H9 (cell line): Measurements from ENCODE around the gene IQCK. TPM values are rescaled to one million over a fixed set of nuclear protein-coding genes. Genes with fewer than 3 reads are reported as not detected.

Experiments
- DNase-seq: peaks from one replicate; pipeline ENCODE4 v3.0.0-alpha.2; 2017
- H2AFZ ChIP-seq: one replicate; pipeline ENCODE4 v1.6.1; 2013; ENCODE audit warnings: mild to moderate bottlenecking, low read length, control low read depth, moderate library complexity
- H2AK5ac ChIP-seq: 2 replicates; pipeline ENCODE4 v1.6.1; 2013; ENCODE audit warnings: low read length, control low read depth, mixed read lengths; ENCODE audit not compliant: insufficient read length
- H2BK120ac ChIP-seq: one replicate; pipeline ENCODE4 v1.6.1; 2013; ENCODE audit warnings: low read depth, mild to moderate bottlenecking, low read length, control low read depth, inconsistent platforms; ENCODE audit not compliant: poor library complexity, severe bottlenecking
- H2BK12ac ChIP-seq: 2 replicates; pipeline ENCODE4 v1.6.1; 2013; ENCODE audit warnings: low read length, control low read depth, mixed read lengths, low read depth; ENCODE audit not compliant: insufficient read length
- H2BK15ac ChIP-seq: 2 replicates; pipeline ENCODE4 v1.6.1; 2013; ENCODE audit warnings: low read depth, low read length, control low read depth
- H2BK20ac ChIP-seq: one replicate; pipeline ENCODE4 v1.6.1; 2013; ENCODE audit warnings: low read depth, mild to moderate bottlenecking, low read length, control low read depth, inconsistent platforms; ENCODE audit not compliant: poor library complexity, severe bottlenecking
- H2BK5ac ChIP-seq: 2 replicates; pipeline ENCODE4 v1.6.1; 2013; ENCODE audit warnings: low read length, control low read depth, mixed read lengths; ENCODE audit not compliant: insufficient read length
- H3K14ac ChIP-seq: 2 replicates; pipeline ENCODE4 v1.6.1; 2013; ENCODE audit warnings: low read length, control low read depth; ENCODE audit not compliant: insufficient read depth
- H3K18ac ChIP-seq: 2 replicates; pipeline ENCODE4 v1.6.1; 2013; ENCODE audit warnings: low read depth, mild to moderate bottlenecking, mixed read lengths, low read length, control low read depth; ENCODE audit not compliant: insufficient read length
- H3K23ac ChIP-seq: 2 replicates; pipeline ENCODE4 v1.6.1; 2013; ENCODE audit warnings: low read length, control low read depth, mixed read lengths, low read depth; ENCODE audit not compliant: insufficient read length
- H3K23me2 ChIP-seq: 2 replicates; pipeline ENCODE4 v1.6.1; 2013; ENCODE audit warnings: low read depth, mild to moderate bottlenecking, mixed read lengths, low read length, control low read depth; ENCODE audit not compliant: insufficient read length, poor library complexity, severe bottlenecking
- H3K27ac ChIP-seq: 2 replicates; pipeline ENCODE4 v1.5.1; 2013; ENCODE audit warnings: low read length, control low read depth, mixed read lengths, low read depth; ENCODE audit not compliant: insufficient read length
- H3K27me3 ChIP-seq: 2 replicates; pipeline ENCODE4 v1.6.1; 2013; ENCODE audit warnings: low read length, control low read depth, inconsistent platforms; ENCODE audit not compliant: insufficient read depth
- H3K4ac ChIP-seq: 2 replicates; pipeline ENCODE4 v1.6.1; 2013; ENCODE audit warnings: low read depth, mild to moderate bottlenecking, control low read depth, inconsistent platforms, low read length, moderate library complexity
- H3K4me1 ChIP-seq: 2 replicates; pipeline ENCODE4 v1.6.1; 2013; ENCODE audit warnings: low read length, control low read depth, inconsistent platforms; ENCODE audit not compliant: insufficient read depth
- H3K4me2 ChIP-seq: 2 replicates; pipeline ENCODE4 v1.6.1; 2013; ENCODE audit warnings: low read length, control low read depth, mixed read lengths; ENCODE audit not compliant: insufficient read length, insufficient read depth
- H3K56ac ChIP-seq: 2 replicates; pipeline ENCODE4 v1.6.1; 2013; ENCODE audit warnings: low read depth, mild to moderate bottlenecking, mixed read lengths, low read length, control low read depth; ENCODE audit not compliant: insufficient read length
- H3K79me1 ChIP-seq: 2 replicates; pipeline ENCODE4 v1.6.1; 2013; ENCODE audit warnings: low read depth, mild to moderate bottlenecking, moderate library complexity, low read length, control low read depth, inconsistent platforms; ENCODE audit not compliant: insufficient read depth, poor library complexity, severe bottlenecking
- H3K79me2 ChIP-seq: 2 replicates; pipeline ENCODE4 v1.6.1; 2013; ENCODE audit warnings: low read length, control low read depth, inconsistent platforms; ENCODE audit not compliant: insufficient read depth
- H3K9ac ChIP-seq: 2 replicates; pipeline ENCODE4 v1.6.1; 2013; ENCODE audit warnings: low read length, control low read depth, mixed read lengths; ENCODE audit not compliant: insufficient read length; ENCODE audit errors: extremely low read depth
- H3K9me3 ChIP-seq: one replicate; pipeline ENCODE4 v1.6.1; 2013; ENCODE audit warnings: low read depth, low read length, inconsistent platforms; ENCODE audit not compliant: control insufficient read depth
- H3T11ph ChIP-seq: one replicate; pipeline ENCODE4 v1.6.1; 2013; ENCODE audit warnings: mild to moderate bottlenecking, low read length, control low read depth, inconsistent platforms
- H4K20me1 ChIP-seq: one replicate; pipeline ENCODE4 v1.6.1; 2013; ENCODE audit not compliant: control insufficient read depth, insufficient read length, insufficient read depth
- H4K5ac ChIP-seq: 2 replicates; pipeline ENCODE4 v1.6.1; 2013; ENCODE audit warnings: low read depth, mild to moderate bottlenecking, mixed read lengths, low read length, control low read depth; ENCODE audit not compliant: insufficient read length
- H4K8ac ChIP-seq: replicated peaks from 2 replicates; pipeline ENCODE4 v1.6.1; 2013; ENCODE audit warnings: low read length, control low read depth, mixed read lengths, low read depth; ENCODE audit not compliant: insufficient read length
- H4K91ac ChIP-seq: 2 replicates; pipeline ENCODE4 v1.6.1; 2013; ENCODE audit warnings: low read depth, mild to moderate bottlenecking, moderate library complexity, mixed read lengths, low read length, control low read depth; ENCODE audit not compliant: insufficient read length
- H3K27ac Mint-ChIP-seq, 3 experiments: 2 replicates in 2 of 3; 3 replicates in 1 of 3; pipeline ENCODE4 v1.8.0; 2020 to 2021; ENCODE audit warnings: mixed read lengths in 3 of 3, mild to moderate bottlenecking in 1 of 3, moderate library complexity in 1 of 3
- H3K27me3 Mint-ChIP-seq: 2 replicates; pipeline ENCODE4 v1.8.0; 2021; ENCODE audit warnings: low read depth, mild to moderate bottlenecking, moderate library complexity, mixed read lengths
- H3K36me3 Mint-ChIP-seq, 3 experiments: 2 replicates in 2 of 3; 3 replicates in 1 of 3; pipeline ENCODE4 v1.8.0; 2020 to 2021; ENCODE audit warnings: low read depth in 3 of 3, mixed read lengths in 3 of 3; ENCODE audit not compliant: insufficient read depth in 1 of 3
- H3K4me1 Mint-ChIP-seq, 2 experiments: 2 replicates each; pipeline ENCODE4 v1.8.0; 2020; ENCODE audit warnings: mixed read lengths in 2 of 2
- H3K4me3 Mint-ChIP-seq, 2 experiments: 2 replicates in 1 of 2; 3 replicates in 1 of 2; pipeline ENCODE4 v1.8.0; 2020 to 2021; ENCODE audit warnings: mild to moderate bottlenecking in 2 of 2, mixed read lengths in 2 of 2, moderate library complexity in 1 of 2
- H3K9me3 Mint-ChIP-seq, 2 experiments: 2 replicates in 1 of 2; 3 replicates in 1 of 2; pipeline ENCODE4 v1.8.0; 2020; ENCODE audit warnings: mild to moderate bottlenecking in 2 of 2, mixed read lengths in 2 of 2, moderate library complexity in 1 of 2
- WGBS: extraction: QIAGEN DNeasy Blood & Tissue Kit; methylation state at CpG from one replicate; pipeline ENCODE4 v1.1.7; 2013; ENCODE audit warnings: missing lambda C conversion rate, low lambda C conversion rate, mixed read lengths; ENCODE audit not compliant: insufficient read length; ENCODE audit errors: extremely low coverage; 5-methylcytosine and 5-hydroxymethylcytosine counted together
- total RNA-seq: library from RNA; stranded (reverse); gene quantifications from 2 replicates; pipeline ENCODE4 v1.2.1, GENCODE V29; 2021
- TF ChIP-seq, protein P1 (sequence below): fragments of 200-600 bp; sonication (generic); conservative IDR thresholded peaks from 3 replicates; pipeline ENCODE4 v1.8.0; 2021; ENCODE audit warnings: antibody characterized with exemption, mild to moderate bottlenecking

The IQCK gene
- total RNA-seq, 1 experiment from 2014 or later, result 9.0 TPM

DNA sequence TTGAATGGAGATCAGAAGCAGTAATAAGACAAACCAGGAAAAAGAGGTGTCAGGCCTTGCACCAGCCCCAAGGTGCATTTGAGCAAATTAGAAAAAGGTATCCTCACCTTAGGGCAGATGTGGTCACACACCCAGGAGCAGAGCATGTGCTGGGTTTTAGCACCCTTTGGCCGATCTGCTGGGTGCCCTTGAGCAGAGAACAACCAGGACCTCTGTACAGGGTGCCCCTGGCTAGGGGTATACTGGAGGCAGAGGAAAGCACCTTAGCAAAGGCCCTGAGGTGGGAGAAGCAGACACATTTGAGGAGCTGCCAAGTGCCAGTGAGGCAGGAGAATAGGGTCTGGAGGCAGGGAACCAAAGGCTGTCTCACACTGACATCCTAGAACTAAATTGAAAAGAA is 67.0 kb downstream of the IQCK start:
- Mint-ChIP-seq H3K9me3 (no peaks in the 10 kb centered on the region), H3K27me3 (no peaks in the 10 kb centered on the region), H3K4me3 (no peak overlapping the region), H3K36me3 (no peaks in the 10 kb centered on the region; a peak in 1 of 7 replicates), H3K27ac (no peak overlapping the region), H3K4me1 (peaks cover 3 to 11% of the 10 kb centered on the region in 2 experiments)
- no peak overlapping the region for H2BK120ac ChIP-seq
- H2AK5ac ChIP-seq, result no peak overlapping the region
- H3K23me2 ChIP-seq, result no peaks in the 10 kb centered on the region
- H3K9ac ChIP-seq, result no peak overlapping the region
- H3K56ac ChIP-seq, result no peak overlapping the region
- H3K79me1 ChIP-seq, result no peaks in the 10 kb centered on the region
- no peak overlapping the region for H4K8ac ChIP-seq
- H3K23ac ChIP-seq, result no peak overlapping the region
- H4K20me1 ChIP-seq, result no peaks in the 10 kb centered on the region
- no peaks in the 10 kb centered on the region for H3K9me3 ChIP-seq
- TF ChIP-seq, protein P1, sequence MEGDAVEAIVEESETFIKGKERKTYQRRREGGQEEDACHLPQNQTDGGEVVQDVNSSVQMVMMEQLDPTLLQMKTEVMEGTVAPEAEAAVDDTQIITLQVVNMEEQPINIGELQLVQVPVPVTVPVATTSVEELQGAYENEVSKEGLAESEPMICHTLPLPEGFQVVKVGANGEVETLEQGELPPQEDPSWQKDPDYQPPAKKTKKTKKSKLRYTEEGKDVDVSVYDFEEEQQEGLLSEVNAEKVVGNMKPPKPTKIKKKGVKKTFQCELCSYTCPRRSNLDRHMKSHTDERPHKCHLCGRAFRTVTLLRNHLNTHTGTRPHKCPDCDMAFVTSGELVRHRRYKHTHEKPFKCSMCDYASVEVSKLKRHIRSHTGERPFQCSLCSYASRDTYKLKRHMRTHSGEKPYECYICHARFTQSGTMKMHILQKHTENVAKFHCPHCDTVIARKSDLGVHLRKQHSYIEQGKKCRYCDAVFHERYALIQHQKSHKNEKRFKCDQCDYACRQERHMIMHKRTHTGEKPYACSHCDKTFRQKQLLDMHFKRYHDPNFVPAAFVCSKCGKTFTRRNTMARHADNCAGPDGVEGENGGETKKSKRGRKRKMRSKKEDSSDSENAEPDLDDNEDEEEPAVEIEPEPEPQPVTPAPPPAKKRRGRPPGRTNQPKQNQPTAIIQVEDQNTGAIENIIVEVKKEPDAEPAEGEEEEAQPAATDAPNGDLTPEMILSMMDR, result no peak
- WGBS, result no CpG with 5 or more reads among the region's 1 CpG
- H3K27ac ChIP-seq, result no peak overlapping the region
- H3K18ac ChIP-seq, result no peak overlapping the region
- no peak overlapping the region for H4K91ac ChIP-seq
- no peak overlapping the region for H2BK5ac ChIP-seq
- H3K4me1 ChIP-seq, result no peaks in the 10 kb centered on the region
- H3K27me3 ChIP-seq, result no peaks in the 10 kb centered on the region
- no peaks in the 10 kb centered on the region for H3K79me2 ChIP-seq
- H2BK15ac ChIP-seq, result no peak overlapping the region
- H4K5ac ChIP-seq, result no peak overlapping the region
- H2AFZ ChIP-seq, result no peak overlapping the region
- no peak for DNase-seq
- H3K14ac ChIP-seq, result no peak overlapping the region
- H3T11ph ChIP-seq, result no peak overlapping the region
- H2BK20ac ChIP-seq, result no peak overlapping the region
- no peak overlapping the region for H2BK12ac ChIP-seq
- no peak overlapping the region for H3K4ac ChIP-seq
- H3K4me2 ChIP-seq, result no peak overlapping the region
